ENCODE data around the gene VIPR2.
"Not testable (repeated sequence)": the region's sequence is repeated elsewhere in the genome, so short reads cannot be mapped to it uniquely, and the experiment has no call there.

The VIPR2 gene

DNA sequence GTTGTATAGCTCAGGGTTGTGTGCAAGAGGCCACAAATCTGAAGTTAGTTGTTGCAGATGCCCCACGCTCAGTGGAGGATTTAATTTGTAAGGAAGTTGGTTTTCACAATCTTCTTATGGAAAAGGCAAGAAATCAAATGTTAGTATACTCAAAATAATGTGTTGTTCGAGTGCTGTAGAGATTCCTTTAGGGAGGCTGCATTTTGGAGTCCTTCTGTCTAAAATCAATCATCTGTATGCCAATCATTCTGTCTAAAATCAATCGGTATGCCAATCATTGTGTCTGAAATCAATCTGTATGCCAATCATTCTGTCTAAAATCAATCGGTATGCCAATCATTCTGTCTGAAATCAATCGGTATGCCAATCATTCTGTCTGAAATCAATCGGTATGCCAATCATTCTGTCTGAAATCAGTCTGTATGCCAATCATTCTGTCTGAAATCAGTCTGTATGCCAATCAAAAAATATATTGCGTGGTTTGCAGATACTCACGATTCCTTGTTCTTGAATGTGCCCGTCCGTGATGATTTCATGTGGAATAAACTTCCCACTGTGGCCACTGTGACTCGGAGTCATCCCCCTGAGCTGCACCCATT lies 19.1 kb upstream of the VIPR2 start:
- H3K27ac Mint-ChIP-seq, H3K27me3 Mint-ChIP-seq, H3K4me3 Mint-ChIP-seq, H3K36me3 Mint-ChIP-seq, H3K4me1 Mint-ChIP-seq, H3K9me3 Mint-ChIP-seq: not testable (repeated sequence)

DNA sequence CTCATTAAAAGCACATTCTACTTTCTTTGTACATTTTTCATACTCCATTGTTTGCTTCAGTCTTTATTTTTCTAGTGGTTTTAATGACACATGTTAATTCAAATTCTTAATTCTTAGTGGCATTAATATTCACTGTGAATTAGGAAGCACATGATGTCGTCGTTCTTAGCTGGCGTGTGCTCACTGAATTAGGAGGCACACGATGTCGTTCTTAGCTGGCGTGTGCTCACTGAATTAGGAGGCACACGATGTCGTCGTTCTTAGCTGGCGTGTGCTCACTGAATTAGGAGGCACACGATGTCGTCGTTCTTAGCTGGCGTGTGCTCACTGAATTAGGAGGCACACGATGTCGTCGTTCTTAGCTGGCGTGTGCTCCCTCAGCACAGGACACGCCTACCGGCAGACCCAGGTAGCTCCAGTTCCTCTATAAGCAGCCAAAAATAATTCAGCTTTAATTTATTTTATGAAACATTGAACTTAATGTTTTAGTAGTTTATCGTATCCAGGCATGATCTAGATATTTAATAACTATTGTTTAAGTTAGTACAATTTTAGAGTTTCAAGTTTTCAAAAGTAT lies 17.5 kb upstream of the VIPR2 start:
- not testable (repeated sequence) for H3K4me3 Mint-ChIP-seq, H3K27ac Mint-ChIP-seq, H3K36me3 Mint-ChIP-seq, H3K4me1 Mint-ChIP-seq, H3K9me3 Mint-ChIP-seq, H3K27me3 Mint-ChIP-seq

DNA sequence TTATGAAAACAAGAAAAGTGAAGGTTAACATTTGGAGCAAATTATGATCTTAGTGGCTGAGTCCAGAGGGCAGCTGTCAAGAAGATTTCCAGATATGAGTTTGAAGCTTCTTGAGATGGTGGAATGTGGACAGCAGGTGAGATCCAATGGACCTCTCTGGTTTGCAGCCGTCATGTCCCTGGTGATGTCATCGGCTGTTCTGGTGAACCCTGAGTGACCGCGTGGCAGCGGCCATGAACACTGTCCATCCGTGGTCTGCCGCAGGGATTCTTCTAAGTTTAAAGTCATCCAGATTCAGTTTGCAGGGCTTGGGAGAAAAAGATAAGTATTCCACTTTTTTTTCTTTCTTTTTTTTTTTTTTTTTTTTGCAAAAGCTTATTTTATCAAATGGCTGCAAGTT lies 15.8 kb upstream of the VIPR2 start:
- Mint-ChIP-seq H3K4me1 (no peaks in the 10 kb centered on the region), H3K27me3 (no peaks in the 10 kb centered on the region), H3K4me3 (no peak overlapping the region), H3K36me3 (no peaks in the 10 kb centered on the region), H3K9me3 (no peaks in the 10 kb centered on the region), H3K27ac (no peak overlapping the region)

DNA sequence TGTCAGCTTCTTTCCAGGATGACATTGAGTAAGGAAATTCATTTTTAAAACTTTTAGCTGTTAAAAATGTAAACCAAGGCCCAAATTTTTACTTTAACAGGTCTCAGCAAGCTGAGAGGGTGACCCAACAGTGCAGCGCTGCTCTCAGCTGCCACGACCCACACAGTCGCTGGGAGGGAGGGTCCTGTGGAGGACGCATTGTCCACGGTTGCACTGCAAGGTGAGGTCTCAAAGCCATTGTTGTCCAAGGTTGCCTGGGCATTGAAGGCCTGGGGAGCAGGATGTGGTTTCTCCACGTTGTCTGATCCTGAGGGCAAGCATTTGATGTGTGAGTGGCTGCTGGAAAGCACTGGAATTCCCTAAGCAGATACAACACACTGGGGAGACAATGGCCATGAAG lies 15.1 kb upstream of the VIPR2 start:
- H3K9me3 Mint-ChIP-seq: no peaks in the 10 kb centered on the region
- H3K4me3 Mint-ChIP-seq: no peak overlapping the region
- no peaks in the 10 kb centered on the region for H3K36me3 Mint-ChIP-seq
- H3K4me1 Mint-ChIP-seq: no peaks in the 10 kb centered on the region
- no peak overlapping the region for H3K27ac Mint-ChIP-seq
- H3K27me3 Mint-ChIP-seq: no peaks in the 10 kb centered on the region

DNA sequence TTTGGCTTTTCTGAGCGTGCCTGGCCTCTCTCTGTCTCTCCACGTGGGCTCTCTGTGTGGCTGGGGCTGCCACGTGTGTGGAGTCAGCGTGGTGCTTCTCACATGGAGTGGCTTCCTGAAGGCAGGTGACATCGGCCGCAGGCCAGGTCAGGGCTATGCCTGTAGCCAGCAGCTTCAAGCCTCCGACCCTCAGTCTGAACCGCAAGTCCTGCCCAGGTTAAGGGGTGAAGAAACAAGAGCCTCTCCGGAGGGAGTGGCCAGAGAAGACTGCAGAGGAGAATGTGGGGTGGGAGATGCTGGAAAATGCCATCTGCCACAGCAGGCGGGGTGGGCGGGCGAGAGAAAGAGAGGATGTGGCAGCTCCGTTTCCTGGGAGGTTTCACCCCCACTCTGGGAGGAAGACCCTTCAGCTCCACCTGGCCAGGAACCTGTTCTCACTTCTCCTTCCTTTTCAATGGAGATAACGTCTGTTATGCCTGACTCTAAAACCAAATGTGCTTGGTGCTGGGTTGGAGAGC lies 14.3 kb upstream of the VIPR2 start:
- Mint-ChIP-seq H3K27me3 (no peaks in the 10 kb centered on the region), H3K4me1 (no peaks in the 10 kb centered on the region), H3K27ac (no peak overlapping the region), H3K9me3 (no peaks in the 10 kb centered on the region), H3K36me3 (no peaks in the 10 kb centered on the region), H3K4me3 (no peak overlapping the region)

DNA sequence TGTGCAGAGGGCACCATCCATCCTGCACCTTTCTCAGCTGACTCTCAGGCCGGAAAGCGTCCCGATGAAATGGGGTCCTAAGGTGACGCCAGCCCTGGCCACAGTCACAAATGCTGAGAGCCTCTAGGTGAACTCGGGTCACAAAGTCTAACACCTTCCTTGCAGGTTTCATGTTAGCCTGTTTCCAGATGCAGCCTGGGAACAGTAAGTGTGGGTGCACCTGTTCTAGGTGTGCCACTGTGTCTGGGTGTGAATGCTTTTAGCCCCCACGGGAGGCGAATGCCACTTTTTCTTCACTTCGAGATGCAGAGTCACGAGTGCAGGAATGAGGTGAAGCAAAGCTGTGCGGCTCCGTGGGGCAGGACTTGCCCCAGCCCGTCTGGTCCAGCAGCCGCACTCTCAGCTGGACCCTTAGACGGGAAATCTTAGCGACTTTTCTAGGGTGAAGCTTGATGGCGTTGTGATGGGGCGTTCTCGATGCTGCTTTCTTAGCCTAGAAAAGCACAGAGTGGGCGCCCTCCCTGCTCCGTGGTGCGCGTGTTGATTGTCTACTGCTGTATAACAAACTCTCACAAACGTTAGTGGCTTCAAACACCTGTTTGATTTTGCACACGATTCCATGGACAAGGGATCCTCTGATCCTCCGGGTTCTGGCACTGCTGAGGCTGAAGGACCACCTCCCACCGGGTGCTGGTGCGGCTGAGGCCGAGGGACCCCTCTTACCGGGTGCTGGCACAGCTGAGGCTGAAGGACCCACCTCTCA lies 13.6 kb upstream of the VIPR2 start:
- H3K36me3 Mint-ChIP-seq: no peaks in the 10 kb centered on the region
- H3K4me3 Mint-ChIP-seq: no peak overlapping the region
- no peaks in the 10 kb centered on the region for H3K27me3 Mint-ChIP-seq
- no peaks in the 10 kb centered on the region for H3K4me1 Mint-ChIP-seq
- no peak overlapping the region for H3K27ac Mint-ChIP-seq
- H3K9me3 Mint-ChIP-seq: no peaks in the 10 kb centered on the region

DNA sequence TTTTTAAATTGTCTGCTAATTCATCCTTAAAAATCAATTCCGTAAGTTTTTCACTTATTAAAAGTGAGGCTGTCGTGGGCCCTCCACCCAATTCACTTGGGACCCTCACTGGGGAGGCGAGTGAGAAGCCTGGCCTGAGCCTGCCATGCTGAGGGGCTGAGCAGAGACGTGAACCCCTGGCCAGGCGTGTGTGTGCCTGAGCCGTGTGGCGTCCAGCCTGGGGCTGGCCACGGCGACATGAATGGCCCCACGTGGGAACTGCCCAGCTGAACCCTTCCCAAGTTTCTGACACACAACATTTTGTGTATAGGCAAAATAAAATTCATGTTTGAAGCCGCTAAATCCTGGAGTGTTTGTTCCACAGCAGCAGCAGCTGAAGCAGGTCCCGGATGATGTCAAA lies 13.0 kb upstream of the VIPR2 start:
- Mint-ChIP-seq H3K4me1 (no peaks in the 10 kb centered on the region), H3K4me3 (no peak overlapping the region), H3K36me3 (no peaks in the 10 kb centered on the region), H3K27me3 (no peaks in the 10 kb centered on the region), H3K9me3 (no peaks in the 10 kb centered on the region), H3K27ac (no peak overlapping the region)

DNA sequence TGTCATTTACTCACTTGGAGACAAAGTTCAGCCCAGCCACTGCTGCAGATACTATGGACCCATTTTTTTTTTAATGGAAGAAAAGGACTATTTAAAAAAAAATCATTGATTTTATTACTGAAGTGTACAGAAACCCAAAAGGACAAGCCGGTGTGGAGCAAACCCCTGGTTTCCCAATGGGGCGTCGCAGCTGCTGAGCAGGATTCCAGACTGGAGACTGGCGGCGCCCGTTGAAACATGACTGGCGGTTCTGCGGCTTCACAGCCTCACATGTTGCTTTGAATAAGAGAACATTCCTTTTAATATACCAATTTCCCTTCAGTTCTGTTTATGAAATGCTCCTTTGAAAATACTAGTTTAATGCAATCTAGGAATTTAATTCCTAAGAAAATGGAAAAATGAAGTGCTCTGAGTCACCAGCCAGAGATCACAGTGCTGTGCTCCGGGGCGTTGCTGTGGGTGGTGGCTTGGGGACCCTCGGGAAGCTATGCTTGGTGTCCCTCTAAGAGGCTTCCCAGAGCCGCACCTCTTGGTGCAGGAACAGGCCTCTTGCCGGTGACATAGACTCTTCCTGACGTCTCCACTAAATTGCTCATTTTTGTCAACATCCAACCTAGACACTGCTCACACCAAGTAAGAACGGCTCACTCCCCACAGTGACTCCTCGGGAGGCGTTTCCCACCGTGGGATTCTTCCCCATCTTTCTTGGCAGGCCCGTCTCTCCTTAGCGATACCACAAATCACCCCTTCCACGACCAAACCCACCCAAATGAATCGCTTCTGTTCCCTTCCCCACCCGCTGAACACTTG lies 12.0 kb upstream of the VIPR2 start:
- H3K4me1 Mint-ChIP-seq: no peaks in the 10 kb centered on the region
- H3K4me3 Mint-ChIP-seq: no peak overlapping the region
- no peak overlapping the region for H3K27ac Mint-ChIP-seq
- no peaks in the 10 kb centered on the region for H3K36me3 Mint-ChIP-seq
- H3K9me3 Mint-ChIP-seq: no peaks in the 10 kb centered on the region
- no peaks in the 10 kb centered on the region for H3K27me3 Mint-ChIP-seq

DNA sequence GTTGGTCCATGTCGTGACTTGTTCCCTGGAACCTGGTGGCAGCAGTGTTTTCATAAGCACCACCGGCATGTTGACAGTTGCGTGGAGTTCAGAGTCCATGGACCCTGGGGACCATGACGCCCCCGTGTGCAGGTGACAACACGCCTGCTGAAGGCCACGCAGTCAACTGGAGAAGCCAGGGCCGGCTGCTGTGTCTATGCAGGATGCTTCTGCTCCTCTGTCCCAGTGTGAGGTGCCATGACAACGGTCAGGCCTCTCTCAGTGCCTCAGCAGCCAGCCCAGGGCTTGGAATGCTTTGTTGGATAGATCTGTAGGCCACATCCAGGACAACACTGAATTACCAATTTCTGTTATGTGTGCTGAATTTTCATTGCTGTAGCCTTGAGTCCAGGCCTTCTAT lies 10.7 kb upstream of the VIPR2 start:
- H3K4me1 Mint-ChIP-seq: no peaks in the 10 kb centered on the region
- no peak overlapping the region for H3K27ac Mint-ChIP-seq
- H3K4me3 Mint-ChIP-seq: no peak overlapping the region
- no peaks in the 10 kb centered on the region for H3K27me3 Mint-ChIP-seq
- H3K9me3 Mint-ChIP-seq: no peaks in the 10 kb centered on the region
- H3K36me3 Mint-ChIP-seq: no peaks in the 10 kb centered on the region

DNA sequence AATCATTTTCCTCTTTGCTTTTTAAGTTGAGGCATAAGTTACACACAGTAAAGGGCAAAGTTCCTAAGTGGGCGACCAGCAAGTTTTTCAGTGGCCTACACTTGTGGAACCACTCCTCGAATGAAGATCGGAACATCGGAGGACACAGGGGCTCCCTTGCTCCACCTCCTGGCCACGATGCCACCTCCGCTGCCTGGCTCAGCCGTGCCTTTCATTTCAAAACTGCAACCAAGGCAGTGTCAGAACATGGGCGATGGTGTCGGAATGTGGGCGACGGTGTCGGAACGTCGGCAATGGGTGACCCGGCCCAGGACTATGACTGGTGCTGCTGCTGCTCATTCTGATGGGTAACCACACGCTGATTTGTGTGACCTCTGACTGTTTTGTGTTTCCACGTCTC lies 9.6 kb upstream of the VIPR2 start:
- Mint-ChIP-seq H3K36me3 (no peaks in the 10 kb centered on the region), H3K27me3 (no peaks in the 10 kb centered on the region), H3K9me3 (no peaks in the 10 kb centered on the region), H3K4me1 (no peaks in the 10 kb centered on the region), H3K4me3 (no peak overlapping the region), H3K27ac (no peak overlapping the region)

DNA sequence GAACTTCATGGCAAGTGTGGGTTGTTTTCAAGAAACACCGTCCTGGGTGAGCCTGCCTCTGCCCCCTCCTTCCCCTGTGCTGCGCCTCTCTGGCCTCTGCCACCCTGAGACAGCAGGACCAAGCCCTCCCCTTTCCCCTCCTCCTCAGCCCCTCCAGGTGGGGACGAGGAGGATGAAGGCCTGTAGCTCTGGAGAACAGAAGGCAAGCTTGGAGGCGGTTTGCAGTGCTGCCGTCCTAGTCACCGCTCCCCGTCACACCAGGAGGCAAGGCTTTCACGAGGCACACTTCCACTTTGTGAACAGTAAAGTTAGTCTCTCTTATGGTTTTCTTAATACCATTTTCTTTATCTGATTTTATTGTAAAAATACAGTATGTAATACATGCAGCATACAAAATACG lies 8.8 kb upstream of the VIPR2 start:
- H3K9me3 Mint-ChIP-seq: no peaks in the 10 kb centered on the region
- H3K27ac Mint-ChIP-seq: no peak overlapping the region
- H3K27me3 Mint-ChIP-seq: no peaks in the 10 kb centered on the region
- H3K4me3 Mint-ChIP-seq: no peak overlapping the region
- no peaks in the 10 kb centered on the region for H3K4me1 Mint-ChIP-seq
- H3K36me3 Mint-ChIP-seq: no peaks in the 10 kb centered on the region

DNA sequence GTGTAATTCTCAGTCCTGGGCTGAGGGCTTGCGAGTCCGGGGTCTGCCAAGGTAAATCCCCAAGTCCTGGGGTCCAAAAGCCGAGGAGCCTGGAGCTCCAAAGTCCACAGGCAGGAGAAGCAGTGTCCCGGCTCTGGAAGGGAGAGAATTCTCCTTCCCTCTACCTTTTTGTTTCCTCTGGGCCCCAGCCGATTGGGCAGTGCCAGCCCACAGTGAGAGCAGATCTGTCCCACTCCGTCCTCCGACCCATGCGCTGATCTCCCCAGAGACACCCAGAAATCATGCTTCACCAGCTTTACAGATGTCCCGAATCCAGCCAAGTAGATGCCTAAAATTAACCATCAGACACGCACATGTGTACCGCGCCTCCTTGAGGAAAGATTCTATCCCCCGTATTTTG lies 8.1 kb upstream of the VIPR2 start:
- Mint-ChIP-seq H3K36me3 (no peaks in the 10 kb centered on the region), H3K4me1 (no peaks in the 10 kb centered on the region), H3K27ac (no peak overlapping the region), H3K9me3 (no peaks in the 10 kb centered on the region), H3K27me3 (peaks cover 3% of the 10 kb centered on the region), H3K4me3 (no peak overlapping the region)

DNA sequence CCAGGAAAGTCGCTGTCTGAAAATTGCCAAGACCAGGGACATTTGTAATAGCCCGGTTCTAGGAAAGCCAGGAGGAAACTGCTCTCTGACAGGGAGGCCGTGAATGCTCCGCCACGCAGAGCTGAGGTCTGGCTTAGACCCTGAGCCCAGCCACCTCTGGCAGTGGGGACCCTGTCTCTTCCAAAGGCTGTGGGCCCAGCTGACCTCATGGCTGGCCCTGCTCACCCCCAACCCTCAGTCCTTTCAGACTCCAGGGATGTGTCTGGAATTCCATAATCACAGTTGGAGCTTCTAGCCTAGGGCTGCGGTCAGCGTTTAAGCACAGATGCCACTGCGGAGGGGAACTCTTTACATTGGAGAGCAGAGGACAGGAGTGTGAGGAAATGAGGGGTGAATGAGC lies 6.6 kb upstream of the VIPR2 start:
- Mint-ChIP-seq H3K4me1 (no peaks in the 10 kb centered on the region), H3K36me3 (no peaks in the 10 kb centered on the region), H3K27ac (no peak overlapping the region), H3K4me3 (no peak overlapping the region), H3K27me3 (peaks cover 3% of the 10 kb centered on the region), H3K9me3 (no peaks in the 10 kb centered on the region)

DNA sequence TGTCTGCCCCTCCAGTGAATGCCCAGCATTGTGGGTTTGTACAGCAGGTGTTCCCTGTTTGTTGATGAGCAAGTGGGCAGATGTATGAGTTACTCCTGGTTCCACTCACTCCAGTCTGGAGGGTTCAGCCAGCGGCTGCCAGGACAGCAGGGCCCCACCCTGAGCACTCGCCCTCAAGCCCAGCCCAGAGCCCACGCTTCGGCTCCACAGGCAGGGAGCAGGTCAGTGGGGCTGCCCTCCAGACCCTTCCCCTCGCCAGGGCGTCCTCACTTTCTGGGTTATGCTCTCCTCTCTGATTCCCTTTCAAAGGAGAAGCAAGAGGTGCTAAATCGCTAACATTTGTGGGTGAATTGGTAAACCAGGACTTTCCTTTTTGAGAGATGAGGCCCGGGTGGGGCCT lies 4.8 kb upstream of the VIPR2 start:
- H3K27me3 Mint-ChIP-seq: peaks cover 3% of the 10 kb centered on the region
- H3K36me3 Mint-ChIP-seq: no peaks in the 10 kb centered on the region

DNA sequence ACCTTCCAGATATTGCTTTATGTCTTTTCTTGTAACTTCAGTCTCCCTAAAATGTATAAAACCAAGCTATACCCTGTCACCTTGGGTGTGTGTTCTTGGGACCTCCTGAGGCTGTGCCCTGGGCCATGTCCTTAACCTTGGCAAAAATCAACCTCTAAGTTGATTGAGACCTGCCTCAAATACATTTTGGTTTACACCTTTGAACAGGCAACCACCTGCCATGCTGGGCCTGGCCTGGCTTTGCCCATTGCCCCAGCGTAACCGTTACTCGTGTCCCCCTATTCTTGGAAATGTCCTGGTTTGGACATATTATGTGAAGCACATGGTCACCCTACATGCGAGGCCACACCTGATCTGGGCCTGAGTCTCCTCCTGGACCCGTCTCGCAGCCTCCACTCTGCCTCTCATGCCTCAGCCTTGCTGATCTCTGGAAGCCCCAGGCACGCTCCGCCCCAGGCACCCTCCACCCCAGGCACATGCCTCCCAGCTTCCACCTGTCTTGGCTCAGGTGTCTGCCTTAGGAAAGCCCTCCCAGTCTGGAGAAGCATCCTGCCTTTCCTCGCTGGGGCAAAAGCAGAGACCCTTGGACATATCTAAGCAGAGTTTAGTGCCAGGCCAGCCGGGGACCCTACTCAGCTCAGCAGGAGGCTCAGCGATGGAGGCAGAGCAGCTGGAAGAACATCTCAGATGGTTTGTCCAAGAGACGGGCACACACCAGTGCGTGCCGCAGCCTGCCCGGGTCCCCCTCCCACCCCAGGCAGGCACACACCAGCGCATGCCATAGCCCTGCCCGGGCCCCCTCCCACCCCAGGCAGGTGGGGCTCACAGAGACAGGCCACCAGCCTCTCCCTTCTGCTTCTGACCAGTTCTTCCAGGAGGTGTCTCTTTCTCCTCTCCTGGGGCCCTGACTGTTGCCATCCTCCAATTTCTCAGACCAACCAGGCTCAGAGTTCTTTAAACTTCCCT lies 4.0 kb upstream of the VIPR2 start:
- Mint-ChIP-seq H3K4me1 (no peaks in the 10 kb centered on the region), H3K27ac (no peak overlapping the region), H3K36me3 (no peaks in the 10 kb centered on the region), H3K9me3 (no peaks in the 10 kb centered on the region), H3K27me3 (peaks cover 3% of the 10 kb centered on the region), H3K4me3 (no peak overlapping the region)

More for the DNA sequence above, 4.8 kb upstream of the VIPR2 start:
- no peaks in the 10 kb centered on the region for H3K9me3 Mint-ChIP-seq
- H3K4me1 Mint-ChIP-seq: no peaks in the 10 kb centered on the region
- no peak overlapping the region for H3K4me3 Mint-ChIP-seq
- no peak overlapping the region for H3K27ac Mint-ChIP-seq
